ENCODE results near the gene MTERF1.

The MTERF1 gene

GRCh38 chr7:91883676-91884362 is 3.3 kb upstream of the MTERF1 start:
- no peak for DNase-seq (ENCODE audit: low read depth)
- no peak overlapping the region for H3K4me3 ChIP-seq (ENCODE audit: low read depth, low read length)
- no peak for TF ChIP-seq CTCF (IDR thresholded peaks at IDR 0.05; ENCODE audit: control insufficient read depth, extremely low read depth, insufficient read depth)

- H3K4me3 ChIP-seq (ENCODE audit: low read depth, low read length), result peak overlapping the region; percentile 82
- no peak for TF ChIP-seq CTCF (IDR thresholded peaks at IDR 0.05; ENCODE audit: control insufficient read depth, extremely low read depth, insufficient read depth)
- DNase-seq (ENCODE audit: low read depth), result no peak
Observed at GRCh38 chr7:91880016-91880412, 488 bp downstream of the MTERF1 start.

DNA sequence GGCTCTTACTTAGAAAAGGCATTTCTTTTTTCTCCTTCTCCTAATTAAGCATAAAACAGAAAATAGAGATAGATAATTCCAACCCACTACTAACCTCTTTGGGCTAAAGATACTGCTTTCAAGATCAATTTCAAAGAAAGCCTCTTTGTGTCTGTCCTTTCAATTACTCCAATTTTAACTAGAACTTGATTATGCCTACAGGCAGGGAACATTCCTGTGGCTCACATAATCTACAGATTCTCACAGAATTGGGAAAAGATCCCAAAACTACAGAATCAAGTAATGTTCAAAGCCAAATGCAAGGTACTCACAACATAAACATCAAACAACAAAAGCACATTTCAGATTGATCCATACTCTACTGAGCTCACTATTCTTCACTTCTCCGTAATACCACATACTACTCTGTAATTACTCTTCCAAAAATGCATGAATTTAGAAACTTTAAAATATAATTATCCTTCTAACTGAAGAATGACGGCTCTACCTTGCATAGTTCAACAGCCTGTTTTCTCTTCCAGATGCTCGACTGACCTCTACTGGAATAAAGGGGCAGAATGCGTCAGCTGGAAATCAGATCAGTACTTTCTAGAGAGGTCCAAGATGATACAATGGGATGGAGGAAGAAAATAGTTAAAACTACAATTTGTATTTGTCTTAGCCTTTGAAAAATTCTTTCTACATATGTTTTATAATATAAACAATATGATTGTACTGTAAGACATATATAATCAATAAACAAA is 3.9 kb downstream of the MTERF1 start:
- no peak for DNase-seq (ENCODE audit: low read depth)
- H3K4me3 ChIP-seq (ENCODE audit: low read depth, low read length), result no peak overlapping the region
- peak; percentile 47 for TF ChIP-seq CTCF (IDR thresholded peaks at IDR 0.05; ENCODE audit: control insufficient read depth, extremely low read depth, insufficient read depth)

DNA sequence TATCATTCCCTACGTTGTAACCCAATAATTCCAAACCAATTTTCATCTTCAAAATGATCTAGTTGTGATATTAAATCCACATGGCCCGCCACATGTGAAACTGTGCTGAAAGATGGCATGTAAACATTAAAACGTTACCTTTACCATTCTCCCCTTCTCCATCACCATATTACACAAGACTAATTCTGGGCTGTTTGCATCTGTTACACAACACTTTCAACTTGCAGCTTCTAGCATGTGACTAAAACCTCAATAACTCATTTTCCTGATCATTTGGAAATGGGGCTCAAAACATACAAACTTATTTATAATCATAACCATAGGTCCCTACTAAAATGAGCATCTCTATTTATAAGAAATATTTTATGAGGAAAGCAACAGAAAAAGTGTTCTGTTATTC is 4.7 kb downstream of the MTERF1 start:
- no peak for DNase-seq (ENCODE audit: low read depth)
- no peak for TF ChIP-seq CTCF (IDR thresholded peaks at IDR 0.05; ENCODE audit: control insufficient read depth, extremely low read depth, insufficient read depth)
- H3K4me3 ChIP-seq (ENCODE audit: low read depth, low read length), result no peak overlapping the region

GRCh38 chr7:91872928-91873327 is 7.6 kb downstream of the MTERF1 start:
- no peak overlapping the region for H3K4me3 ChIP-seq (ENCODE audit: low read depth, low read length)
- no peak for DNase-seq (ENCODE audit: low read depth)
- TF ChIP-seq CTCF (IDR thresholded peaks at IDR 0.05; ENCODE audit: control insufficient read depth, extremely low read depth, insufficient read depth), result no peak

DNA sequence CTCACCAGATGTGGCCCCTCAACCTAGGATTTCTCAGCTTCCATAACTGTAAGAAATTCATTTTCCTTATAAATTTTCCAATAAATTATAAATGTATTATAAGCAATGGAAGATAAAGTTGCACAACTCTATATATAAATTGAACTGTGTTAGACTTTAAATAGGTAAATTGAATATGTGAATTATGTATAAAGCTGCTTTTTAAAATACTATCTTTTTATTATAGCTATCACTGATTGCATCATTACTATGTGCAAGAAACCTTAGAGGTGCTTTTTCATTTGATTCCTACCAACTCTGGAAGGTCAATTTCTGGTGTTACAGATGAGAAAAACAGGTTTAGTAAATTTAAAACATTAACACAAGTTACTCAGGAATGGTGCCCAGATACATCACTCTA is 8.4 kb downstream of the MTERF1 start:
- no peak for DNase-seq (ENCODE audit: low read depth)
- no peak overlapping the region for H3K4me3 ChIP-seq (ENCODE audit: low read depth, low read length)
- TF ChIP-seq CTCF (IDR thresholded peaks at IDR 0.05; ENCODE audit: control insufficient read depth, extremely low read depth, insufficient read depth), result no peak

All from LNCaP clone FGC (cell line).